Activated naive CD4-positive, alpha-beta T cell treated with anti-CD3 and anti-CD28 coated beads for 36 hours (primary cell): Measurements from ENCODE around the gene LAMC1. TPM values are rescaled to one million over a fixed set of nuclear protein-coding genes. Genes with fewer than 3 reads are reported as not detected.

ENCODE experiments used
- CTCF ChIA-PET: fragments of 350-600 bp; sonication (Branson Sonifier 250); formaldehyde crosslinking; loops from one replicate; lab custom pipeline; 2021; ENCODE audit warnings: antibody characterized with exemption; lab: Charles Lee
- DNase-seq: peaks from one replicate; pipeline ENCODE4 v3.0.0-alpha.2; 2020
- H3K27ac Mint-ChIP-seq: one replicate; pipeline ENCODE4 v1.8.0; 2021; ENCODE audit warnings: mild to moderate bottlenecking, mixed read lengths
- H3K27me3 Mint-ChIP-seq: one replicate; pipeline ENCODE4 v1.8.0; 2021; ENCODE audit warnings: low read depth, mixed read lengths
- H3K36me3 Mint-ChIP-seq: one replicate; pipeline ENCODE4 v1.8.0; 2021; ENCODE audit warnings: low read depth, mixed read lengths
- H3K4me1 Mint-ChIP-seq: one replicate; pipeline ENCODE4 v1.8.0; 2021; ENCODE audit warnings: low read depth, mixed read lengths
- H3K4me3 Mint-ChIP-seq: one replicate; pipeline ENCODE4 v1.8.0; 2021; ENCODE audit warnings: mild to moderate bottlenecking, moderate library complexity, mixed read lengths
- H3K9me3 Mint-ChIP-seq: one replicate; pipeline ENCODE4 v1.8.0; 2021; ENCODE audit warnings: mixed read lengths
- intact Hi-C: fragments of 100-400 bp; cut with micrococcal nuclease; formaldehyde crosslinking; loops from one replicate; pipeline ENCODE4 v1.15.1; 2023
- total RNA-seq, 2 experiments: library from RNA; stranded (reverse); gene quantifications; one replicate each; pipeline ENCODE4 v1.2.3, GENCODE V29; 2021

Gene LAMC1
- total RNA-seq, 2 experiments from 2014 or later: 0.10 TPM; not detected in 1

- H3K27me3 Mint-ChIP-seq: peaks cover 68% of the 10 kb centered on the region
- H3K4me1 Mint-ChIP-seq: peaks cover 11% of the 10 kb centered on the region
- H3K9me3 Mint-ChIP-seq: peaks cover 2% of the 10 kb centered on the region
- CTCF ChIA-PET: no interaction called here
- no peaks in the 10 kb centered on the region for H3K36me3 Mint-ChIP-seq
- intact Hi-C loops: loop anchor here (2.0 kb wide), 2 partner anchors 61 to 157 kb away; no protein-coding TSS in a partner anchor
- no peak overlapping the region for H3K27ac Mint-ChIP-seq
- H3K4me3 Mint-ChIP-seq: peak overlapping the region; percentile 70
- DNase-seq: peak; percentile 60
Measured at GRCh38 chr1:183023601-183024316, 539 bp downstream of the LAMC1 start.

- H3K27me3 Mint-ChIP-seq: peaks cover 75% of the 10 kb centered on the region
- no peak overlapping the region for H3K27ac Mint-ChIP-seq
- H3K4me1 Mint-ChIP-seq: peaks cover 11% of the 10 kb centered on the region
- DNase-seq: no peak
- H3K9me3 Mint-ChIP-seq: peaks cover 2% of the 10 kb centered on the region
- H3K36me3 Mint-ChIP-seq: no peaks in the 10 kb centered on the region
- intact Hi-C loops: loop anchor here (2.0 kb wide), 1 partner anchor 62 kb away; no protein-coding TSS in a partner anchor
- peak overlapping the region; percentile 70 for H3K4me3 Mint-ChIP-seq
- CTCF ChIA-PET: no interaction called here
Measured at GRCh38 chr1:183024317-183025009, 1.2 kb downstream of the LAMC1 start.

- H3K4me3 Mint-ChIP-seq: no peak overlapping the region
- DNase-seq: no peak
- H3K27me3 Mint-ChIP-seq: peaks cover 78% of the 10 kb centered on the region
- no peak overlapping the region for H3K27ac Mint-ChIP-seq
- H3K9me3 Mint-ChIP-seq: peaks cover 2% of the 10 kb centered on the region
- intact Hi-C loops: loop anchor here (2.0 kb wide), 1 partner anchor 62 kb away; no protein-coding TSS in a partner anchor
- CTCF ChIA-PET: no interaction called here
- H3K36me3 Mint-ChIP-seq: no peaks in the 10 kb centered on the region
- H3K4me1 Mint-ChIP-seq: peaks cover 11% of the 10 kb centered on the region
Measured at GRCh38 chr1:183025010-183025337, 1.8 kb downstream of the LAMC1 start.

GRCh38 chr1:183025782-183026774 lies 2.9 kb downstream of the LAMC1 start:
- intact Hi-C loops: loop anchor here (2.0 kb wide), 1 partner anchor 63 kb away; no protein-coding TSS in a partner anchor
- CTCF ChIA-PET: no interaction called here

GRCh38 chr1:183027031-183027430 lies 3.8 kb downstream of the LAMC1 start:
- H3K36me3 Mint-ChIP-seq: no peaks in the 10 kb centered on the region
- no peak overlapping the region for H3K4me3 Mint-ChIP-seq
- CTCF ChIA-PET: no interaction called here
- H3K9me3 Mint-ChIP-seq: no peaks in the 10 kb centered on the region
- no peak for DNase-seq
- intact Hi-C loops: no loop called here
- H3K27ac Mint-ChIP-seq: no peak overlapping the region
- H3K27me3 Mint-ChIP-seq: peaks cover 69% of the 10 kb centered on the region
- peaks cover 11% of the 10 kb centered on the region for H3K4me1 Mint-ChIP-seq

More at GRCh38 chr1:183025782-183026774, 2.9 kb downstream of the LAMC1 start:
- H3K9me3 Mint-ChIP-seq: peaks cover 2% of the 10 kb centered on the region
- no peak overlapping the region for H3K4me3 Mint-ChIP-seq
- H3K36me3 Mint-ChIP-seq: no peaks in the 10 kb centered on the region
- H3K4me1 Mint-ChIP-seq: peaks cover 11% of the 10 kb centered on the region
- peaks cover 71% of the 10 kb centered on the region for H3K27me3 Mint-ChIP-seq
- H3K27ac Mint-ChIP-seq: no peak overlapping the region
- no peak for DNase-seq

GRCh38 chr1:183027791-183028190 lies 4.6 kb downstream of the LAMC1 start:
- Mint-ChIP-seq H3K27ac (no peak overlapping the region), H3K4me3 (no peak overlapping the region), H3K9me3 (no peaks in the 10 kb centered on the region), H3K4me1 (peaks cover 9% of the 10 kb centered on the region), H3K27me3 (peaks cover 65% of the 10 kb centered on the region), H3K36me3 (no peaks in the 10 kb centered on the region)
- no peak for DNase-seq
- CTCF ChIA-PET: no interaction called here
- intact Hi-C loops: no loop called here

GRCh38 chr1:183029591-183030000 lies 6.4 kb downstream of the LAMC1 start:
- no peak overlapping the region for H3K4me3 Mint-ChIP-seq
- CTCF ChIA-PET: no interaction called here
- intact Hi-C loops: no loop called here

GRCh38 chr1:183030053-183030452 lies 6.8 kb downstream of the LAMC1 start:
- no peak for DNase-seq
- Mint-ChIP-seq H3K36me3 (no peaks in the 10 kb centered on the region), H3K9me3 (no peaks in the 10 kb centered on the region), H3K4me1 (peaks cover 14% of the 10 kb centered on the region), H3K27ac (no peak overlapping the region), H3K27me3 (peaks cover 65% of the 10 kb centered on the region), H3K4me3 (no peak overlapping the region)
- intact Hi-C loops: no loop called here
- CTCF ChIA-PET: interaction anchor here (0.9 kb wide), 1 partner anchor 67 kb away, joined by 3 read pairs; no protein-coding TSS in a partner anchor

More at GRCh38 chr1:183029591-183030000, 6.4 kb downstream of the LAMC1 start:
- Mint-ChIP-seq H3K36me3 (no peaks in the 10 kb centered on the region), H3K27me3 (peaks cover 67% of the 10 kb centered on the region), H3K27ac (no peak overlapping the region), H3K4me1 (peaks cover 14% of the 10 kb centered on the region), H3K9me3 (no peaks in the 10 kb centered on the region)
- DNase-seq: no peak

- CTCF ChIA-PET: interaction anchor here (0.6 kb wide), 1 partner anchor 817 kb away, joined by 3 read pairs; no protein-coding TSS in a partner anchor
- no peaks in the 10 kb centered on the region for H3K36me3 Mint-ChIP-seq
- peaks cover 57% of the 10 kb centered on the region for H3K27me3 Mint-ChIP-seq
Measured at GRCh38 chr1:183032122-183032921, 9.1 kb downstream of the LAMC1 start.

GRCh38 chr1:183033205-183033604 lies 10.0 kb downstream of the LAMC1 start:
- Mint-ChIP-seq H3K9me3 (no peaks in the 10 kb centered on the region), H3K36me3 (no peaks in the 10 kb centered on the region), H3K27ac (no peak overlapping the region), H3K4me1 (peaks cover 14% of the 10 kb centered on the region), H3K4me3 (no peak overlapping the region), H3K27me3 (peaks cover 56% of the 10 kb centered on the region)
- intact Hi-C loops: no loop called here
- CTCF ChIA-PET: no interaction called here
- DNase-seq: peak; percentile 48

More at GRCh38 chr1:183032122-183032921, 9.1 kb downstream of the LAMC1 start:
- Mint-ChIP-seq H3K9me3 (no peaks in the 10 kb centered on the region), H3K4me1 (peaks cover 14% of the 10 kb centered on the region), H3K4me3 (no peak overlapping the region), H3K27ac (no peak overlapping the region)
- intact Hi-C loops: no loop called here
- no peak for DNase-seq

- CTCF ChIA-PET: no interaction called here
- Mint-ChIP-seq H3K27me3 (peaks cover 52% of the 10 kb centered on the region), H3K9me3 (no peaks in the 10 kb centered on the region), H3K4me1 (peaks cover 14% of the 10 kb centered on the region), H3K4me3 (no peak overlapping the region), H3K27ac (no peak overlapping the region), H3K36me3 (no peaks in the 10 kb centered on the region)
- intact Hi-C loops: no loop called here
- DNase-seq: no peak
Measured at GRCh38 chr1:183034682-183035081, 11.5 kb downstream of the LAMC1 start.
